ENCODE measurements around the gene ATP6V0A1.

- TF ChIP-seq CTCF (IDR thresholded peaks at IDR 0.05): no peak
- TF ChIP-seq POLR2A (IDR thresholded peaks at IDR 0.05): no peak
These were observed 14.2 kb downstream of the ATP6V0A1 start for GRCh38 chr17:42472709-42473521.

Measured in tibial nerve (tissue), 3 donors.